ENCODE measurements around the gene SERPINA1.

DNA sequence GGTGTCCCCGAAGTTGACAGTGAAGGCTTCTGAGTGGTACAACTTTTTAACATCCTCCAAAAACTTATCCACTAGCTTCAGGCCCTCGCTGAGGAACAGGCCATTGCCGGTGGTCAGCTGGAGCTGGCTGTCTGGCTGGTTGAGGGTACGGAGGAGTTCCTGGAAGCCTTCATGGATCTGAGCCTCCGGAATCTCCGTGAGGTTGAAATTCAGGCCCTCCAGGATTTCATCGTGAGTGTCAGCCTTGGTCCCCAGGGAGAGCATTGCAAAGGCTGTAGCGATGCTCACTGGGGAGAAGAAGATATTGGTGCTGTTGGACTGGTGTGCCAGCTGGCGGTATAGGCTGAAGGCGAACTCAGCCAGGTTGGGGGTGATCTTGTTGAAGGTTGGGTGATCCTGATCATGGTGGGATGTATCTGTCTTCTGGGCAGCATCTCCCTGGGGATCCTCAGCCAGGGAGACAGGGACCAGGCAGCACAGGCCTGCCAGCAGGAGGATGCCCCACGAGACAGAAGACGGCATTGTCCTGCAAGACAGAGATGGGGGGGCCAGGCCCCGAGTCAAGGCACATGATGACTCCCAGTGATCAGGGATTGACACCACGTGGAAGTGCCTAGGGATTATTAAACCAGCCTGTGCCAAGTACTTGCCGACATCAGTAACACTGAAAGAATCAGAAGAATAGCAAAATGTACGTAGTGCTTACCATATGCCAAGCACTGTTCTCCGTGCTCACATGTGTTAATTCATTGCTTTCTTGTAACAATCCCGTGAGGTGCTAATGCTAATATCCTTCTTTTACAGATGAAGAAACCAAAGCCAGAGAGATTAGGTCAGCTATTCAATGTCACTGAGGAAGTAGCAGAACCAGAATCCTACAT, 5.4 kb downstream of the SERPINA1 start:
- TF ChIP-seq POLR2A (IDR thresholded peaks at IDR 0.05; ENCODE audit: low read depth, low read length) (no peak), POLR2AphosphoS5 (IDR thresholded peaks at IDR 0.05; ENCODE audit: low read depth, low read length) (no peak), SPI1 (IDR thresholded peaks at IDR 0.05; ENCODE audit: low read depth, low read length) (no peak)
